ENCODE results near the gene IL37.

IL37 gene

GRCh38 chr2:112942654-112943002 lies 31.7 kb downstream of the IL37 start:
- no peak for TF ChIP-seq CTCF (IDR thresholded peaks at IDR 0.05; ENCODE audit: low read depth, low read length, missing control alignments)
- H3K4me3 ChIP-seq (replicated peaks; ENCODE audit: low read depth, low read length): no peak overlapping the region
- no peak for DNase-seq (ENCODE audit: extremely low read depth, low read depth)

- no peak for TF ChIP-seq CTCF (IDR thresholded peaks at IDR 0.05; ENCODE audit: low read depth, low read length, missing control alignments)
- no peak for DNase-seq (ENCODE audit: extremely low read depth, low read depth)
- H3K4me3 ChIP-seq (replicated peaks; ENCODE audit: low read depth, low read length): no peak overlapping the region
Observed at GRCh38 chr2:112944971-112945370, 34.0 kb downstream of the IL37 start.

- no peak overlapping the region for H3K4me3 ChIP-seq (replicated peaks; ENCODE audit: low read depth, low read length)
- no peak for DNase-seq (ENCODE audit: extremely low read depth, low read depth)
- TF ChIP-seq CTCF (IDR thresholded peaks at IDR 0.05; ENCODE audit: low read depth, low read length, missing control alignments): no peak
Observed at GRCh38 chr2:112946086-112946485, 35.1 kb downstream of the IL37 start.

- DNase-seq (ENCODE audit: extremely low read depth, low read depth): no peak
- TF ChIP-seq CTCF (IDR thresholded peaks at IDR 0.05; ENCODE audit: low read depth, low read length, missing control alignments): no peak
- no peak overlapping the region for H3K4me3 ChIP-seq (replicated peaks; ENCODE audit: low read depth, low read length)
Observed at GRCh38 chr2:112947374-112947773, 36.4 kb downstream of the IL37 start.

GRCh38 chr2:112949456-112949855 lies 38.5 kb downstream of the IL37 start:
- TF ChIP-seq CTCF (IDR thresholded peaks at IDR 0.05; ENCODE audit: low read depth, low read length, missing control alignments): no peak
- no peak for DNase-seq (ENCODE audit: extremely low read depth, low read depth)
- H3K4me3 ChIP-seq (replicated peaks; ENCODE audit: low read depth, low read length): no peak overlapping the region

GRCh38 chr2:112954364-112954763 lies 43.4 kb downstream of the IL37 start:
- DNase-seq (ENCODE audit: extremely low read depth, low read depth): no peak
- TF ChIP-seq CTCF (IDR thresholded peaks at IDR 0.05; ENCODE audit: low read depth, low read length, missing control alignments): no peak

GRCh38 chr2:112957511-112957910 lies 46.5 kb downstream of the IL37 start:
- H3K4me3 ChIP-seq (replicated peaks; ENCODE audit: low read depth, low read length): no peak overlapping the region
- no peak for TF ChIP-seq CTCF (IDR thresholded peaks at IDR 0.05; ENCODE audit: low read depth, low read length, missing control alignments)
- no peak for DNase-seq (ENCODE audit: extremely low read depth, low read depth)

More at GRCh38 chr2:112954364-112954763, 43.4 kb downstream of the IL37 start:
- H3K4me3 ChIP-seq (replicated peaks; ENCODE audit: low read depth, low read length): no peak overlapping the region
